Measurements from ENCODE around the gene ZBED2.

ZBED2 gene

GRCh38 chr3:111604119-111604518 is 9.0 kb upstream of the ZBED2 start:
- H3K36me3 ChIP-seq (ENCODE audit: control insufficient read depth, insufficient read depth, low read length): no peaks in the 10 kb centered on the region

GRCh38 chr3:111603679-111604078 is 8.5 kb upstream of the ZBED2 start:
- Histone ChIP-seq H3K9ac (ENCODE audit: low read length) (no peak overlapping the region), H3K27ac (ENCODE audit: low read depth, low read length) (no peak overlapping the region), H3K4me1 (ENCODE audit: control insufficient read depth, insufficient read depth, low read length) (no peaks in the 10 kb centered on the region), H3K36me3 (ENCODE audit: control insufficient read depth, insufficient read depth, low read length) (no peaks in the 10 kb centered on the region), H3K4me3 (ENCODE audit: low read depth, low read length) (no peak overlapping the region), H3K9me3 (ENCODE audit: control insufficient read depth, insufficient read depth, low read depth, low read length) (no peaks in the 10 kb centered on the region), H3K27me3 (ENCODE audit: control insufficient read depth, insufficient read depth, low read length) (no peaks in the 10 kb centered on the region)

More at GRCh38 chr3:111604119-111604518, 9.0 kb upstream of the ZBED2 start:
- no peak overlapping the region for H3K4me3 ChIP-seq (ENCODE audit: low read depth, low read length)
- H3K9me3 ChIP-seq (ENCODE audit: control insufficient read depth, insufficient read depth, low read depth, low read length): no peaks in the 10 kb centered on the region
- no peak overlapping the region for H3K27ac ChIP-seq (ENCODE audit: low read depth, low read length)
- no peak overlapping the region for H3K9ac ChIP-seq (ENCODE audit: low read length)
- no peaks in the 10 kb centered on the region for H3K4me1 ChIP-seq (ENCODE audit: control insufficient read depth, insufficient read depth, low read length)
- no peaks in the 10 kb centered on the region for H3K27me3 ChIP-seq (ENCODE audit: control insufficient read depth, insufficient read depth, low read length)

- Histone ChIP-seq H3K27me3 (ENCODE audit: control insufficient read depth, insufficient read depth, low read length) (no peaks in the 10 kb centered on the region), H3K9ac (ENCODE audit: low read length) (no peak overlapping the region), H3K4me3 (ENCODE audit: low read depth, low read length) (no peak overlapping the region), H3K27ac (ENCODE audit: low read depth, low read length) (no peak overlapping the region), H3K36me3 (ENCODE audit: control insufficient read depth, insufficient read depth, low read length) (no peaks in the 10 kb centered on the region), H3K9me3 (ENCODE audit: control insufficient read depth, insufficient read depth, low read depth, low read length) (no peaks in the 10 kb centered on the region), H3K4me1 (ENCODE audit: control insufficient read depth, insufficient read depth, low read length) (no peaks in the 10 kb centered on the region)
Measured at GRCh38 chr3:111601810-111602209, 6.7 kb upstream of the ZBED2 start.

- H3K4me3 ChIP-seq (ENCODE audit: low read depth, low read length): no peak overlapping the region
- H3K9ac ChIP-seq (ENCODE audit: low read length): no peak overlapping the region
- H3K27ac ChIP-seq (ENCODE audit: low read depth, low read length): no peak overlapping the region
- no peaks in the 10 kb centered on the region for H3K9me3 ChIP-seq (ENCODE audit: control insufficient read depth, insufficient read depth, low read depth, low read length)
- H3K27me3 ChIP-seq (ENCODE audit: control insufficient read depth, insufficient read depth, low read length): no peaks in the 10 kb centered on the region
- no peaks in the 10 kb centered on the region for H3K4me1 ChIP-seq (ENCODE audit: control insufficient read depth, insufficient read depth, low read length)
- H3K36me3 ChIP-seq (ENCODE audit: control insufficient read depth, insufficient read depth, low read length): no peaks in the 10 kb centered on the region
Measured at GRCh38 chr3:111598552-111598951, 3.4 kb upstream of the ZBED2 start.

- Histone ChIP-seq H3K9me3 (ENCODE audit: control insufficient read depth, insufficient read depth, low read depth, low read length) (no peaks in the 10 kb centered on the region), H3K4me3 (ENCODE audit: low read depth, low read length) (no peak overlapping the region), H3K27ac (ENCODE audit: low read depth, low read length) (no peak overlapping the region), H3K4me1 (ENCODE audit: control insufficient read depth, insufficient read depth, low read length) (no peaks in the 10 kb centered on the region), H3K36me3 (ENCODE audit: control insufficient read depth, insufficient read depth, low read length) (no peaks in the 10 kb centered on the region), H3K9ac (ENCODE audit: low read length) (no peak overlapping the region), H3K27me3 (ENCODE audit: control insufficient read depth, insufficient read depth, low read length) (no peaks in the 10 kb centered on the region)
Measured at GRCh38 chr3:111598139-111598538, 3.0 kb upstream of the ZBED2 start.

GRCh38 chr3:111596328-111596727 is 1.2 kb upstream of the ZBED2 start:
- Histone ChIP-seq H3K27me3 (ENCODE audit: control insufficient read depth, insufficient read depth, low read length) (no peaks in the 10 kb centered on the region), H3K36me3 (ENCODE audit: control insufficient read depth, insufficient read depth, low read length) (no peaks in the 10 kb centered on the region), H3K9me3 (ENCODE audit: control insufficient read depth, insufficient read depth, low read depth, low read length) (no peaks in the 10 kb centered on the region), H3K4me3 (ENCODE audit: low read depth, low read length) (no peak overlapping the region), H3K4me1 (ENCODE audit: control insufficient read depth, insufficient read depth, low read length) (no peaks in the 10 kb centered on the region), H3K9ac (ENCODE audit: low read length) (no peak overlapping the region), H3K27ac (ENCODE audit: low read depth, low read length) (no peak overlapping the region)

- Histone ChIP-seq H3K27ac (ENCODE audit: low read depth, low read length) (no peak overlapping the region), H3K27me3 (ENCODE audit: control insufficient read depth, insufficient read depth, low read length) (no peaks in the 10 kb centered on the region), H3K36me3 (ENCODE audit: control insufficient read depth, insufficient read depth, low read length) (no peaks in the 10 kb centered on the region), H3K4me3 (ENCODE audit: low read depth, low read length) (no peak overlapping the region), H3K9me3 (ENCODE audit: control insufficient read depth, insufficient read depth, low read depth, low read length) (no peaks in the 10 kb centered on the region), H3K4me1 (ENCODE audit: control insufficient read depth, insufficient read depth, low read length) (no peaks in the 10 kb centered on the region), H3K9ac (ENCODE audit: low read length) (no peak overlapping the region)
Measured at GRCh38 chr3:111594781-111595180, 365 bp downstream of the ZBED2 start.

- no peak overlapping the region for H3K27ac ChIP-seq (ENCODE audit: low read depth, low read length)
- no peak overlapping the region for H3K4me3 ChIP-seq (ENCODE audit: low read depth, low read length)
- H3K36me3 ChIP-seq (ENCODE audit: control insufficient read depth, insufficient read depth, low read length): no peaks in the 10 kb centered on the region
- no peaks in the 10 kb centered on the region for H3K9me3 ChIP-seq (ENCODE audit: control insufficient read depth, insufficient read depth, low read depth, low read length)
- no peak overlapping the region for H3K9ac ChIP-seq (ENCODE audit: low read length)
- no peaks in the 10 kb centered on the region for H3K4me1 ChIP-seq (ENCODE audit: control insufficient read depth, insufficient read depth, low read length)
- no peaks in the 10 kb centered on the region for H3K27me3 ChIP-seq (ENCODE audit: control insufficient read depth, insufficient read depth, low read length)
Measured at GRCh38 chr3:111594205-111594604, 941 bp downstream of the ZBED2 start.

GRCh38 chr3:111593666-111594065 is 1.5 kb downstream of the ZBED2 start:
- Histone ChIP-seq H3K27me3 (ENCODE audit: control insufficient read depth, insufficient read depth, low read length) (no peaks in the 10 kb centered on the region), H3K36me3 (ENCODE audit: control insufficient read depth, insufficient read depth, low read length) (no peaks in the 10 kb centered on the region), H3K9ac (ENCODE audit: low read length) (no peak overlapping the region), H3K9me3 (ENCODE audit: control insufficient read depth, insufficient read depth, low read depth, low read length) (no peaks in the 10 kb centered on the region), H3K4me3 (ENCODE audit: low read depth, low read length) (no peak overlapping the region), H3K4me1 (ENCODE audit: control insufficient read depth, insufficient read depth, low read length) (no peaks in the 10 kb centered on the region), H3K27ac (ENCODE audit: low read depth, low read length) (no peak overlapping the region)

GRCh38 chr3:111592936-111593335 is 2.2 kb downstream of the ZBED2 start:
- H3K4me3 ChIP-seq (ENCODE audit: low read depth, low read length): no peak overlapping the region
- H3K27me3 ChIP-seq (ENCODE audit: control insufficient read depth, insufficient read depth, low read length): no peaks in the 10 kb centered on the region
- no peaks in the 10 kb centered on the region for H3K36me3 ChIP-seq (ENCODE audit: control insufficient read depth, insufficient read depth, low read length)
- no peak overlapping the region for H3K27ac ChIP-seq (ENCODE audit: low read depth, low read length)
- no peak overlapping the region for H3K9ac ChIP-seq (ENCODE audit: low read length)
- no peaks in the 10 kb centered on the region for H3K4me1 ChIP-seq (ENCODE audit: control insufficient read depth, insufficient read depth, low read length)
- H3K9me3 ChIP-seq (ENCODE audit: control insufficient read depth, insufficient read depth, low read depth, low read length): no peaks in the 10 kb centered on the region

- no peak overlapping the region for H3K4me3 ChIP-seq (ENCODE audit: low read depth, low read length)
- no peaks in the 10 kb centered on the region for H3K4me1 ChIP-seq (ENCODE audit: control insufficient read depth, insufficient read depth, low read length)
- H3K9me3 ChIP-seq (ENCODE audit: control insufficient read depth, insufficient read depth, low read depth, low read length): peaks cover 6% of the 10 kb centered on the region; the same call in 1 of the 2 replicates
- H3K27me3 ChIP-seq (ENCODE audit: control insufficient read depth, insufficient read depth, low read length): no peaks in the 10 kb centered on the region
- no peak overlapping the region for H3K9ac ChIP-seq (ENCODE audit: low read length)
- H3K36me3 ChIP-seq (ENCODE audit: control insufficient read depth, insufficient read depth, low read length): no peaks in the 10 kb centered on the region
- no peak overlapping the region for H3K27ac ChIP-seq (ENCODE audit: low read depth, low read length)
Measured at GRCh38 chr3:111592143-111592542, 3.0 kb downstream of the ZBED2 start.

- Histone ChIP-seq H3K4me1 (ENCODE audit: control insufficient read depth, insufficient read depth, low read length) (no peaks in the 10 kb centered on the region), H3K27me3 (ENCODE audit: control insufficient read depth, insufficient read depth, low read length) (no peaks in the 10 kb centered on the region), H3K9ac (ENCODE audit: low read length) (no peak overlapping the region), H3K9me3 (ENCODE audit: control insufficient read depth, insufficient read depth, low read depth, low read length) (peaks cover 9% of the 10 kb centered on the region), H3K27ac (ENCODE audit: low read depth, low read length) (no peak overlapping the region), H3K4me3 (ENCODE audit: low read depth, low read length) (no peak overlapping the region), H3K36me3 (ENCODE audit: control insufficient read depth, insufficient read depth, low read length) (no peaks in the 10 kb centered on the region)
Measured at GRCh38 chr3:111591555-111591954, 3.6 kb downstream of the ZBED2 start.
